CD4-positive, alpha-beta T cell treated with Interleukin-6 for 4 hours (primary cell): ENCODE data around the gene MKNK2.
"Not testable (repeated sequence)": the region's sequence is repeated elsewhere in the genome, so short reads cannot be mapped to it uniquely, and the experiment has no call there.

Experiments used
- DNase-seq: peaks from one replicate; pipeline ENCODE4 v3.0.0-alpha.2; 2020; ENCODE audit warnings: mixed read lengths

Gene MKNK2

DNA sequence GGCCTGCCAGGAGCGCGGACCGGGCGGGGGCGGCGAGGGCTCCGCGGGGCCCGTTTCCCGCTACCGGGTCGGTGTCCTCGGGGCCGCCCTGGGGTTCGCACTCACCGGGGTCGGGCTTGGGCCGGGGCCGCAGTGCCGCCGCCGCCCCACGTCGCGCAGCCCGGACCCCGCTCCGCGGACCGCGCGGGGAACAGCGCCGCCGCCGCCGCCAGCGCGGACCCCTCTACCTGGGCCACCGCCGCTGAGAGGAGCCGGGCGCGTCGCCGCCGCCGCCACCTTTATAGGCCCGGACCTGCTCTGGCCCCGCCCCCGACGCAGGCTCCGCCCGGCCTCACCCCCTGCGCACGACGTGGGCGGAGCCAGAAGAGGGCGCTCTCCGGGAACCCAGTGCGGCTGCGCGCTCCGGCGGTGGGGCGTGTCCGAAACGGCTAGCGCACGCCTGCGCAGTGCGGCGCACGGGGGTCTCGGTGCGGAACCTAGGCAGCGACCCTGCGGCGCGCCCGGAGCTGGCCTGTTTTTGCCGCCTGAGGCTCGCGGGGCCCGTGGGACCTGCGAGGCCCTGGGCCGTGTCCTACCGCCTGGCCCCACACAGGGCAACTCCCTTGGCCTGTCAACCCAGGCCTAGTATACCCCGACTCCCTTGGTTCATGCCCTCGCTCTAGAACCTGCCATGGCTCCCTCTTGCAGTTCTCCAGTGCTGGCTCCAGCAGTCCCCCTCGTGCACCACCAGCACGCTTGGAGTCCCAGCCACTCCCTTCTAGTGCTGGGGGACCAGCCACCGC lies at the start of gene MKNK2:
Gene MKNK2, minus strand, starts transcription at position 254 of the 782 bp plus-strand sequence. CDS start 393 bp downstream, outside the sequence.
- DNase-seq: peak; percentile 94

DNA sequence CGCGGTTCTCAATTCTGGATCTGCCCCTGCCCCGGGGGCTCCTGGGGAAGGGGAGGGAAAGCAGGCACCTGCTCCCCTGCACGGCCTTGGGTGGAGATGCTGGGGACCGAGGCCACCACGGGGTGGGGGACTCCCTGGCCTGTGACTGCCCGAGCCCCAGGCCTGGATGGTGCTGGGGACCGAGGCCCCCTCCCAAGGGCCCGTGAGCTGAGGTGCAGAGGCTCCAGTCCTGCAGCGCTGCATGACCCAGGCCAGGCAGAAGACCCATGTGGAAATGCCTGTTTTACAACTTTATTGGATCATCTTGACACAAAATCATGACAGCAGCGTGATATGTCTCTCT lies 49.6 kb upstream of the MKNK2 start:
- DNase-seq: no peak

- DNase-seq: no peak
Measured at GRCh38 chr19:2099937-2100718, 49.1 kb upstream of the MKNK2 start.

DNA sequence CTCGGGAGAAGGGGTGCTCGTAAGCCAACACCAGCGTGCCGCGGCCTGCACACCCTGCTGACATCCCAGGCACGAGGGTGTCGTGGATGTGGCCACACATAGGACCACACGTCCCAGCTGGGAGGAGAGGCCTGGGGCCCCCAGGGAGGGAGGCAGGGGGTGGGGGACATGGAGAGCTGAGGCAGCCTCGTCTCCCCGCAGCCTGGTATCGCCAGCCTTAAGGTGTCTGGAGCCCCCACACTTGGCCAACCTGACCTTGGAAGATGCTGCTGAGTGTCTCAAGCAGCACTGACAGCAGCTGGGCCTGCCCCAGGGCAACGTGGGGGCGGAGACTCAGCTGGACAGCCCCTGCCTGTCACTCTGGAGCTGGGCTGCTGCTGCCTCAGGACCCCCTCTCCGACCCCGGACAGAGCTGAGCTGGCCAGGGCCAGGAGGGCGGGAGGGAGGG lies 48.0 kb upstream of the MKNK2 start:
- no peak for DNase-seq

DNA sequence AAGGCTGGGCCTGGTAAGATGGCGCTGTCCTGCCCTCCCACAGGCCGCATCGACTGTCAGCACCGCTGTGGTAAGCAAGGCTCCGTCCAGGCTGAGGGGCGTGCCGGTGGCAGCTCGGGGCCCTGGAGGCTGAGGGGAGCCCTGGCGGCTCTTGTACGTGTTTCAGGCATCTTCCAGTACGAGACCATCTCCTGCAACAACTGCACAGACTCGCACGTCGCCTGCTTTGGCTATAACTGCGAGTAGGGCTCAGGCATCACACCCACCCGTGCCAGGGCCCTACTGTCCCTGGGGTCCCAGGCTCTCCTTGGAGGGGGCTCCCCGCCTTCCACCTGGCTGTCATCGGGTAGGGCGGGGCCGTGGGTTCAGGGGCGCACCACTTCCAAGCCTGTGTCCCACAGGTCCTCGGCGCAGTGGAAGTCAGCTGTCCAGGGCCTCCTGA lies 46.9 kb upstream of the MKNK2 start:
- no peak for DNase-seq

- DNase-seq: peak; percentile 46
Measured at GRCh38 chr19:2097203-2097885, 46.3 kb upstream of the MKNK2 start.

DNA sequence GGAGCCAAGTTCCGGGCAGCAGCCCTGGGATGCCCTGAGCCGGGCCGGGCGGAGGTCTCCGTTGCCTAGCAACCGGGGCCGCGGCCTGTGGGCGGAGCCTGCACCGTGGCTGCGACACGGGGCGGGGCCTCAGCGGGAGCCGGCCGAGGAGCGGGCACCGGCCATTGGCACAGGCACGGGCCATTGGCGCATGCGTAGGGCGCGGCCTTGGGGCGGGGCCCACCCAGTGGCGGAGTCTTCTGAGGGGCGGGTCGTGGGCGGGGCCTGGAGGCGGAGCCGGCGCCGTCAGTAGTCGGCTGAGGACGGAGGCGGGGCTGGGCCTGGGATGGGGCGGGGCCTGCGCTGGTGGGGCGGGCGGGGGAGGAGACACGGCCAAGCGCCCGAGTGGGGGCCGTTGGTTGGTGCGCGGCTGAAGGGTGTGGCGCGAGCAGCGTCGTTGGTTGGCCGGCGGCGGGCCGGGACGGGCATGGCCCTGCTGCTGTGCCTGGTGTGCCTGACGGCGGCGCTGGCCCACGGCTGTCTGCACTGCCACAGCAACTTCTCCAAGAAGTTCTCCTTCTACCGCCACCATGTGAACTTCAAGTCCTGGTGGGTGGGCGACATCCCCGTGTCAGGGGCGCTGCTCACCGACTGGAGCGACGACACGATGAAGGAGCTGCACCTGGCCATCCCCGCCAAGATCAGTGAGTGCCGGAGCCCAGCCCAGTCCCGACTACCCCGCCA lies 45.6 kb upstream of the MKNK2 start, which contains the start of gene IZUMO4:
Gene IZUMO4, plus strand, starts transcription at position 436 of the 723 bp plus-strand sequence. Its CDS starts 31 bp downstream, at position 467.
- DNase-seq: peak; percentile 100

DNA sequence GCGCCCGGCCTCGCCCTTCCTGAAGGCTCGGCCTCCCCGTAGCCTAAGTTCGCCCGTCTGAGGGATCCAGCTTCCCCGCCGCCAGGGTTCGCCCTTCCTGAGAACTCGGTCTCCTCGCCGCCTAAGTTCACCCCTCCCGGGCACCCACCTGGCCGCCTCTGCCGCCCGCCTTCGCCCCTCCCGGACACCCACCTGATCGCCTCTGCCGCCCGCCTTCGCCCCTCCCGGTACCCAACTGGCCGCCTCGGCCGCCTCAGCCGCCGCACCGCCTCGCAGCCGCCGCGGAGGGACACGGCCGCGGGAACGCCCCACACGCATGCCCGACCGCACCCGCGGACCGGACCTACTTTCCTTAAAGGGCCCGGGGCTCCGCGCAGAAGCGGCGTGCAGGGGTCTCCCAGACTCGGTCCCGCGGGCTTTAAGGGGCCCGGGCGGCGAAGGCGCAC lies 45.0 kb upstream of the MKNK2 start, which contains the start of gene MOB3A:
Gene MOB3A, minus strand, starts transcription at position 293 of the 446 bp plus-strand sequence. CDS start 17,766 bp downstream, outside the sequence.
- DNase-seq: peak; percentile 88

DNA sequence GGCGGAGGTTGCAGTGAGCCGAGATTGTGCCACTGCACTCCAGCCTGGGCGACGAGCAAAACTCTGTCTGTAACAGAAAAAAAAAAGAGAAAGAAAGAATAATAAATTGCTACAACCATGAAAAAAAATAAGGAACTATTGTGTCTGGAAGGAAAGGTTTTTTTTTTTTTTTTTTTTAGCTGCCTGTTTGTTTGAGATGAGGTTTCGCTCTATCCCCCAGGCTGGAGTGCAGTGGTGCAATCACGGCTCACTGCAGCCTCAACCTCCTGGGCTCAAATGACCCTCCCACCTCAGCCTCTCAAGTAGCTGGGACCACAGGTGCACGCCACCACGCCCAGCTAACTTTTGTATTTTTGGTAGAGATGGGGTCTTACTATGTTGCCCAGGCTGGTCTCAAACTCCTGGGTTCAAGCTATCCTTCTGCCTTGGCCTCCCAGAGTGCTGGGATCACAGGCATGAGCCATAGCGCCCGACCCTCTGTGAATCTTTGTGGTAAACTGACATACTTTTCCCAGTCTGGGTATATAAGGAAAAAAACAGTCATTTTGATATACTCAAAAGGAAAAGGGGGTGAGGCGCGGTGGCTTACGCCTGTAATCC lies 41.0 kb upstream of the MKNK2 start:
- DNase-seq: not testable (repeated sequence)

DNA sequence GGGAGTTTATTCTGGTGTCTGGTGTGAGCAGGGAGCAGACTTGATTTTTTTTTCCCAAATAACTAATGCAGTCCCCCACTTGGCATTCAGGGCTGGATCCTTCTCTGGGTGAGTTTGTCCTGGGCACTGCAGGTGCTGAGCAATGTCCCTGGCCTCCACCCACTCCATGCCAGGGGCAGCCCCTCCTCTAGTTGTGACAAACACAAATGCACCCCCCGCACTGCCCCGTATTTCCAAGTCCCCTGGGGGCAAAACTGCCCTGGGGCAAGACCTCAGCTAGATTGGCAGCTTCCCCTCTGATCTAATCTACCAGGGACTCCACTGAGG lies 38.6 kb upstream of the MKNK2 start:
- DNase-seq: no peak

DNA sequence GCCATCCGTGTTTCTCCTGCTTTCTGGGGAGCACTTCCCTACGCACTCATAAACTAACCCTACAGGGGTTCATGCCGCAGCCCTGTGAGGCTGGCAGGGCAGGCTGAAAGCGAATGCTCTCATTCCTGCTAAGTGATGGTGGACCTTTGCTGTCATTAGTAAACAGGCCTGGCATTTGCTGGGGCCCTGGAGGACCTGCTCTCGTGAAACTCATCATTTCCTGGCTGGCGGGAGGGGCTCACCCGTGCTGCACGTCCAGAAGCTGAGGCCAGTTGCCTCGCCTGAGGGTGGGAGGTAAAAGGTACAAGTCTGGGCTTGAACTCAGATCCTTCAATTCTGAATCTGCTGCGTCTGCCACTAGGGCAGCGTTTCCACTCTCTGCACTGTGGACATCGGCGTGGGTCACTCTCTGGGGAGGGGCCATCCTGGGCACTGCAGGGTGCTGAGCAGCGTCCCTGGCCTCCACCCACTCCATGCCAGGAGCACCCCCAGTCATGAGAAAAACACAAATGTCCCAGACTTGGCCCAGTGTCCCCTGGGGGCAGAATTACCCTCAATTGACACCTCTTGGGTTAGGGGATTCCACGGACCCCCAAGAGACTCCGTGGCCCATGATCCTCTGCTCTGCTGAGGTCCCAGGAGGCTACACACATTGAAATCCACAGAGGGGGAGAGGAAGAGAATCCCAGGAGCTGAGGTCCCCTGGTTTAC lies 38.1 kb upstream of the MKNK2 start:
- no peak for DNase-seq

- DNase-seq: no peak
Measured at GRCh38 chr19:2087621-2088100, 36.6 kb upstream of the MKNK2 start.

GRCh38 chr19:2086695-2087620 lies 35.9 kb upstream of the MKNK2 start:
- DNase-seq: peak; percentile 50

DNA sequence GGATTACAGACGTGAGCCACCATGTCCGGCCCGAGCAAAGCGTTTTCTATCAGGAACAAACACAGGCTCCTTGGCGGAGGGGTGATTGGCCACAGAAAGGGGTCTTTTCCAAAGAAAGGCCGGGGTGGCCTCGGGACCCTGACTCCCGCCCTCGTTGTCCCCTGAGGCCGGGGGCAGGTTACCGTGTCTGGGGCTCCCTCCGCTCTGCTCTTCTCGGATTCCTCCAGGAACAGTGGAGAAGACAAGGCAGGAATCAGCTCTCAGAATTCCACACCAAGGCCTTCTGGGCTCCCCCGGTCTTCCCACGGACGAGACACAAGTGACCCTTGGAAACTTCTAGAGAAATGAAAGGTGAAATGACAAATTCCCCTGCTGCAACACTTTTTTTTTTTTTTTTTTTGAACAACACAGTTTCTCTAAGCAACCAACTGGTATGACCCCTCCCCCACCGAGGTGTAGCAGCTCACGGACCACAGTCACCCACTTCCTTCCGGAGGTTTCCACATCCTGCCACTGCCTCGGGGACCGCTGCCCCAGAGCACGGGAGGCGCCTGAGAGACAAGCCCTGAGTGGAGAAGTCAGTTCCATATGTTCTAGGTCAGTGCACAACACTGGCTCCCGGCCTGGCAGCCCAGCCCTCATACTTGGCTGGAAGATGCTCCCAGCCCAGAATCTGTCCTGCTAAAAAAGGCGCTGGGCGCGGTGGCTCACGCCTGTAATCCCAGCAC lies 34.1 kb upstream of the MKNK2 start:
- peak; percentile 97 for DNase-seq

GRCh38 chr19:2083174-2083854 lies 32.3 kb upstream of the MKNK2 start:
- DNase-seq: peak; percentile 84

- peak; percentile 56 for DNase-seq
Measured at GRCh38 chr19:2081873-2082810, 31.1 kb upstream of the MKNK2 start.

GRCh38 chr19:2080336-2080988 lies 29.4 kb upstream of the MKNK2 start:
- no peak for DNase-seq
